Type B pancreatic cell (in vitro differentiated cells): ENCODE data around the gene C12orf42. TPM values are rescaled to one million over a fixed set of nuclear protein-coding genes. Genes with fewer than 3 reads are reported as not detected.

ENCODE experiments used
- DNase-seq: peaks from one replicate; pipeline ENCODE4 v3.0.0; 2021; ENCODE audit warnings: mixed read lengths; ENCODE audit not compliant: unreplicated experiment; ENCODE audit errors: extremely low spot score
- H3K27ac Mint-ChIP-seq: 2 replicates; pipeline ENCODE4 v1.8.0; 2021; ENCODE audit warnings: mild to moderate bottlenecking, mixed read lengths
- H3K27me3 Mint-ChIP-seq: 2 replicates; pipeline ENCODE4 v1.8.0; 2021; ENCODE audit warnings: mixed read lengths
- H3K36me3 Mint-ChIP-seq: 2 replicates; pipeline ENCODE4 v1.8.0; 2021; ENCODE audit warnings: mixed read lengths
- H3K4me1 Mint-ChIP-seq: one replicate; pipeline ENCODE4 v1.8.0; 2021; ENCODE audit warnings: mixed read lengths; ENCODE audit not compliant: unreplicated experiment
- H3K4me3 Mint-ChIP-seq: 2 replicates; pipeline ENCODE4 v1.8.0; 2021; ENCODE audit warnings: mild to moderate bottlenecking, mixed read lengths
- H3K9me3 Mint-ChIP-seq: 2 replicates; pipeline ENCODE4 v1.8.0; 2021; ENCODE audit warnings: mixed read lengths
- total RNA-seq: library from RNA; stranded (reverse); gene quantifications from 2 replicates; pipeline ENCODE4 v1.2.1, GENCODE V29; 2021; ENCODE audit warnings: low replicate concordance
- TF ChIP-seq, protein P1 (sequence below): fragments of 200-600 bp; sonication (generic); conservative IDR thresholded peaks from 2 replicates; pipeline ENCODE4 v1.5.0; 2021; ENCODE audit warnings: antibody characterized with exemption, mild to moderate bottlenecking

The C12orf42 gene
- total RNA-seq, 1 donor from 2014 or later, result not detected

DNA sequence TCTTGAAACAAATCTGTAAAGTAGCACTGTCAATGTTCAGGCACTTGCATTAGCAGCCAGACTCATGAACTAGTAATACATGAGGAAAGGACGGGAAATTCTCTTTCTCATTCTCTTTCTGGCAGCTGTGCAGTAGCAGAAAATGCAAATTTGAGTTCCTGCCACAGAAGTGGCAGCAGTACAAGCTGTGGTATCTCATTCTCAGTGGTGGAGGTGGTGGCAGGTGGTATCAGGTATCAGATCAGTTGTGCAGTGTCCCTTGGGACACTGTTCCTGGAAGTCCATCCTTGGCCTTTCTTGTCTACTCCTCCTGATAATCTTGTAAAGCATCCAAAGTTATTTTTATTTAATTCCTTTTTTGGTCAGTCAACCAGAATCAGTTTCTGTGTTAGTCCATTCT lies 103.0 kb downstream of the C12orf42 start:
- Mint-ChIP-seq H3K27ac (no peak overlapping the region), H3K4me1 (no peaks in the 10 kb centered on the region), H3K9me3 (no peaks in the 10 kb centered on the region), H3K27me3 (no peaks in the 10 kb centered on the region), H3K4me3 (no peak overlapping the region), H3K36me3 (no peaks in the 10 kb centered on the region)
- DNase-seq, result no peak
- TF ChIP-seq, protein P1, sequence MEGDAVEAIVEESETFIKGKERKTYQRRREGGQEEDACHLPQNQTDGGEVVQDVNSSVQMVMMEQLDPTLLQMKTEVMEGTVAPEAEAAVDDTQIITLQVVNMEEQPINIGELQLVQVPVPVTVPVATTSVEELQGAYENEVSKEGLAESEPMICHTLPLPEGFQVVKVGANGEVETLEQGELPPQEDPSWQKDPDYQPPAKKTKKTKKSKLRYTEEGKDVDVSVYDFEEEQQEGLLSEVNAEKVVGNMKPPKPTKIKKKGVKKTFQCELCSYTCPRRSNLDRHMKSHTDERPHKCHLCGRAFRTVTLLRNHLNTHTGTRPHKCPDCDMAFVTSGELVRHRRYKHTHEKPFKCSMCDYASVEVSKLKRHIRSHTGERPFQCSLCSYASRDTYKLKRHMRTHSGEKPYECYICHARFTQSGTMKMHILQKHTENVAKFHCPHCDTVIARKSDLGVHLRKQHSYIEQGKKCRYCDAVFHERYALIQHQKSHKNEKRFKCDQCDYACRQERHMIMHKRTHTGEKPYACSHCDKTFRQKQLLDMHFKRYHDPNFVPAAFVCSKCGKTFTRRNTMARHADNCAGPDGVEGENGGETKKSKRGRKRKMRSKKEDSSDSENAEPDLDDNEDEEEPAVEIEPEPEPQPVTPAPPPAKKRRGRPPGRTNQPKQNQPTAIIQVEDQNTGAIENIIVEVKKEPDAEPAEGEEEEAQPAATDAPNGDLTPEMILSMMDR, result no peak

DNA sequence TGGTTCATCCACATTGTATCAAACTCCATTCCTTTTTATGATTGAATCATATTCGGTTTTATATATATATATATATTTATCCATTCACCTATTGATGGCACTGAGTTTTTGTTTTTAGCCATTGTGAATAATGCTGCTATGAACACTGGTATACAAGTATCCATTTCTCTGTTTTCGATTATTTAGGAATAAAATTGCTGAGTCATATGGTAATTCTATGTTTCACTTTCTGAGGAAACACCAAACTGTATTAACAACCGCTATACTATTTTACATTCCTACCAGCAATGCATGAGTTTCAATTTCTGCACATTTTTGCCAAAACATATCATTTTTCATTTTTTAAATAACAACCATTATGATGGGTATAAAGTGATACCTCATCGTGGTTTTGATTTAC lies 104.7 kb downstream of the C12orf42 start:
- no peak for DNase-seq
- Mint-ChIP-seq H3K4me3 (no peak overlapping the region), H3K27ac (no peak overlapping the region), H3K27me3 (peaks cover 11% of the 10 kb centered on the region), H3K36me3 (no peaks in the 10 kb centered on the region), H3K4me1 (no peaks in the 10 kb centered on the region), H3K9me3 (no peaks in the 10 kb centered on the region)
- TF ChIP-seq, protein P1, result no peak

DNA sequence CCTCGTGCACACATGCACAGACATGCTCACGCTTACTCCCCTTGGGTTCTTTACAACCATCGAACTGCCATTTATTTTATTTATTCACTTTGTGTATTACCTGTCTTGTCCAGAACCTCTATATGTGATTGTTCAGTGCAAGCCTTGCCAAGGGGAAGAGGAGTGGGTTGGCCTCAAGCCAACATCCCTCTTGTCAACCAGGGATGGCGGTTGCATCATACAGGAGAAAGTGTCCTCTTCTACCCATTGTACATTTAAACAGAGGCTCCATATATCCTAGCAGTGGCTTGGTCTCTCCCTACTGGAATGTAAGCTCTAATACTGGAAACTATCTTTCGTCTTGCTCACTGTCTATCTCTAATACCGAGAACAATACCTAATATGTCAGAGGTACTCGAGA lies 108.4 kb downstream of the C12orf42 start:
- Mint-ChIP-seq H3K27ac (no peak overlapping the region), H3K4me1 (no peaks in the 10 kb centered on the region), H3K4me3 (no peak overlapping the region), H3K9me3 (no peaks in the 10 kb centered on the region), H3K27me3 (peaks cover 11% of the 10 kb centered on the region), H3K36me3 (no peaks in the 10 kb centered on the region)
- DNase-seq, result no peak
- TF ChIP-seq, protein P1, result no peak

DNA sequence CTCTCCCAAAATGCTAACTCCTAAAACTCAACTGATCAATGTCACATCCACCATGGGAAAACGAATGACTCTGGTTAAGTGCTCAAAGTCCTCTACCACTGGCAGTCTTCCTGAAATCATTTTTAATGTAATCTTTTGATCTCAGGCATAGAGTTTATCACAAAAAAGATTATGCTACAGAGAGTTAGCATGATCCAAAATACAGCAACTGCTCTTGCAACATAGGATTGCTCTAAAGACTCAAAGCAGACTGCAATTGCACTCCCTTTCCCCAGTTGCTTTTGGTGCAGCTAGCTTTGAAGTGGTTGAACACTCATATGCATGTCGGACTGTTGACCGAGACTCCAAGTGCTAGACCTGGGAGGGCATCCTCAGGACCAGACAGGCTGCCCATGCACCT lies 109.3 kb downstream of the C12orf42 start:
- H3K4me3 Mint-ChIP-seq, result no peak overlapping the region
- no peaks in the 10 kb centered on the region for H3K9me3 Mint-ChIP-seq
- H3K27ac Mint-ChIP-seq, result no peak overlapping the region
- no peaks in the 10 kb centered on the region for H3K36me3 Mint-ChIP-seq
- H3K4me1 Mint-ChIP-seq, result no peaks in the 10 kb centered on the region
- H3K27me3 Mint-ChIP-seq, result peaks cover 11% of the 10 kb centered on the region
- DNase-seq, result no peak
- TF ChIP-seq, protein P1, result no peak

DNA sequence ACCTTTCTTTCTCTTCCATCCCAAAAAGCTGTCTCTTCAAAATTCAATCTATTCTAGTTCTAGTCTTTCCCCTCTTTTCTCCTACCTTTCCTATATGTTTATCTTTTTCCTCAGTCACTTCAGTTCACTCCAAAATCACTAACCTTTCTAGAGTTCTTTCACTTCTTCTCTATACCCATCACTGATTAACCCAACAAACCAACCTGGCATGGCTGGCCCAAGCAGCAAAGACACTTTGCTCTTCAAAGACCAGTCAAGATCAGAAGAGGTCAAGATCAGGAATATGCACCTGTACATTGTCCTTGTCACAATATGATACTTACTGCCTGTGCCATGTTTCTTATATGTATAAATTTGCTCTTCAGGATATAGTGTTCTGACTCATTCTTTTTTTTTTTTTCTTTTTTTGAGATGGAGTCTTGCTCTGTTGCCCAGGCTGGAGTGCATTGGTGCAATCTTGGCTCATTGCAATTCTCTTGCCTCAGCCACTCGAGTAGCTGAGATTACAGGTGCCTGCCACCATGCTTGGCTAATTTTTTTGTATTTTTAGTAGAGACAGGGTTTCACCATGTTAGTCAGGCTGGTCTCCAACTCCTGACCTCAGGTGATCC lies 112.9 kb downstream of the C12orf42 start:
- H3K4me3 Mint-ChIP-seq, result no peak overlapping the region
- H3K27ac Mint-ChIP-seq, result no peak overlapping the region
- no peaks in the 10 kb centered on the region for H3K4me1 Mint-ChIP-seq
- H3K36me3 Mint-ChIP-seq, result no peaks in the 10 kb centered on the region
- TF ChIP-seq, protein P1, result no peak
- DNase-seq, result no peak
- H3K27me3 Mint-ChIP-seq, result peaks cover 11% of the 10 kb centered on the region
- H3K9me3 Mint-ChIP-seq, result no peaks in the 10 kb centered on the region

DNA sequence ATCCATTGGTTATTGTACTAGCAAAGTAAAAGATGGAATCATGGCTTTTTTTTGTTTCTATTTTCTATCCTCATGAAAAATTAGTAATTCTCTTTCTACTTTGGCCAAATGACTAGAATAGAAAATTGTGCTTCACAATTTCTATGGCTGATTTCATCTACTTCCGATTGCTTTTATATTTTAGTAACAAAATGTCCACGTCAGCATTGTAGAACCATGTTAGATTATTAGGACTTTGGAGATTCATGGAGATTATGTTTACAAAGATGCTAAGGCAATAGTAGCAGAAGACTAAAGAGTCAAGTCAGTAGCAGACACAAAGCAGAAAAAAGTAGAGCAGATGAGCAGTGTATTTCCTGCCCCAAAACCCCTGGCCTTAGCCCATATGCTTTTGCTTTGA lies 113.6 kb downstream of the C12orf42 start:
- DNase-seq, result no peak
- no peaks in the 10 kb centered on the region for H3K4me1 Mint-ChIP-seq
- H3K27me3 Mint-ChIP-seq, result peaks cover 9% of the 10 kb centered on the region
- no peaks in the 10 kb centered on the region for H3K36me3 Mint-ChIP-seq
- H3K27ac Mint-ChIP-seq, result no peak overlapping the region
- no peaks in the 10 kb centered on the region for H3K9me3 Mint-ChIP-seq
- TF ChIP-seq, protein P1, result no peak
- H3K4me3 Mint-ChIP-seq, result no peak overlapping the region
